ENCODE data around the gene GALNT9.

- no peak for TF ChIP-seq CTCF (conservative IDR thresholded peaks at IDR 0.05 in 1 of 2, IDR thresholded peaks at IDR 0.05 in 1 of 2; ENCODE audit: low read depth in 1 of 2, low read length in 2 of 2)
- TF ChIP-seq EZH2 (IDR thresholded peaks at IDR 0.05; ENCODE audit: low read length, missing control alignments), result no peak
Observed at GRCh38 chr12:132336451-132337413, 7.3 kb upstream of the GALNT9 start.
